HepG2 (cell line): ENCODE measurements around the gene NOS1AP.

Source experiments
- CREB1 ChIP-seq, 2 experiments: fragments of 450-650 bp in 1 of 2; IDR thresholded peaks; 2 replicates each; pipeline ENCODE4 v1.6.1; 2016 to 2017; ENCODE audit warnings: control low read depth in 1 of 2, mild to moderate bottlenecking in 1 of 2, missing compliant biosample characterization in 1 of 2, missing genetic modification characterization in 1 of 2
- HNRNPLL ChIP-seq: fragments of 200-400 bp; formaldehyde crosslinking; IDR thresholded peaks from 2 replicates; pipeline ENCODE4 v1.6.1; 2017; ENCODE audit warnings: mild to moderate bottlenecking, low read depth, low read length; ENCODE audit not compliant: poor library complexity, severe bottlenecking
- POLR2A ChIP-seq, 2 experiments: IDR thresholded peaks; 2 replicates each; pipeline ENCODE4 v1.6.1; 2011; ENCODE audit warnings: low read depth in 2 of 2, low read length in 2 of 2, mild to moderate bottlenecking in 1 of 2, moderate library complexity in 1 of 2; ENCODE audit not compliant: insufficient read depth in 1 of 2
- SRF ChIP-seq: IDR thresholded peaks from 2 replicates; pipeline ENCODE4 v1.6.1; 2011; ENCODE audit warnings: mild to moderate bottlenecking, low read depth, low read length, moderate library complexity
- U2AF2 ChIP-seq: fragments of 200-400 bp; formaldehyde crosslinking; IDR thresholded peaks from 2 replicates; pipeline ENCODE4 v1.6.1; 2017; ENCODE audit warnings: low read depth, mild to moderate bottlenecking, low read length
- ZNF121 ChIP-seq: sonication (generic); formaldehyde crosslinking; IDR thresholded peaks from 2 replicates; pipeline ENCODE4 v1.5.0; 2020; ENCODE audit warnings: mild to moderate bottlenecking, missing genetic modification reagents
- TF ChIP-seq, protein P1 (sequence below): sonication (generic); formaldehyde crosslinking; IDR thresholded peaks from 2 replicates; pipeline ENCODE4 v1.8.1; 2023; ENCODE audit warnings: missing genetic modification reagents, inconsistent platforms, borderline replicate concordance
- TF ChIP-seq, protein P2 (sequence below): sonication (generic); formaldehyde crosslinking; IDR thresholded peaks from 2 replicates; pipeline ENCODE4 v1.4.0; 2020; ENCODE audit warnings: missing genetic modification reagents, borderline replicate concordance
- TF ChIP-seq, protein P3 (sequence below): sonication (generic); formaldehyde crosslinking; IDR thresholded peaks from 2 replicates; pipeline ENCODE4 v1.5.0; 2020; ENCODE audit warnings: mild to moderate bottlenecking, missing genetic modification reagents, moderate library complexity

DNA sequence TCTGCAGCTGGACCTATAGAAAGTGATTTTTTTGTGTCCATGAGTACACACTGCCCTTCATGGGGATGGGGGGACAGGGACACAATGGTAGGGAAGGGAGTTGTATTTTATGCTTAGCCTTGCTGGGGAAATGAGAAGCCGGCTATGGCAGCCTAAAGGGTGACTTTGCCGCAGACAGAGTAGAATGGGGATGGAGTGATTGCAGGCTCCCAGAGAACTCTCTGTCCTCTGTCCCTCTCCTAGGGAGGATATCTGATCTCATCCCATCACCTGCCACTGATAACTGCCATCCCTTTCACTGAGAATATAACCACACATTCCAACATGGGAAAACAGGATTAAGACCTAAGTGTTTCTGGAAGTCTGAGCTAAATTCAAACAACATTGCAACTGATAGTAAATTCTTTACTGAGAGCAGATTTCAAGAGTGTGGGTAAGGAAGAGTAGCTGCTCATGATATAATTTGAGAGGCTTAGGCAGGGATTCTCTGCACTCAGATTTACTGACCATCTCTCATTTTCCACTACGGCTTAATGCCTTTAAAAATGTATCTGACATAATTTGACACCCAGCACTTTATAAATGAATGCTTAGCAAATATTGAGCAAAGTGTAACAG is 328.6 kb downstream of the NOS1AP start:
- TF ChIP-seq CREB1 (IDR thresholded peaks at IDR 0.05) (no peak), CREB1 (CRISPR knock-in tag; IDR thresholded peaks at IDR 0.05) (no peak), U2AF2 (no peak), ZNF121 (CRISPR knock-in tag) (no peak), HNRNPLL (no peak), POLR2A (IDR thresholded peaks at IDR 0.05; ENCODE audit: insufficient read depth in 1 of 2, low read depth in 2 of 2, low read length in 2 of 2) (no peak), SRF (no peak)
- TF ChIP-seq, protein P1, sequence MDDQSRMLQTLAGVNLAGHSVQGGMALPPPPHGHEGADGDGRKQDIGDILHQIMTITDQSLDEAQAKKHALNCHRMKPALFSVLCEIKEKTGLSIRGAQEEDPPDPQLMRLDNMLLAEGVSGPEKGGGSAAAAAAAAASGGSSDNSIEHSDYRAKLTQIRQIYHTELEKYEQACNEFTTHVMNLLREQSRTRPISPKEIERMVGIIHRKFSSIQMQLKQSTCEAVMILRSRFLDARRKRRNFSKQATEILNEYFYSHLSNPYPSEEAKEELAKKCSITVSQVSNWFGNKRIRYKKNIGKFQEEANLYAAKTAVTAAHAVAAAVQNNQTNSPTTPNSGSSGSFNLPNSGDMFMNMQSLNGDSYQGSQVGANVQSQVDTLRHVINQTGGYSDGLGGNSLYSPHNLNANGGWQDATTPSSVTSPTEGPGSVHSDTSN (CRISPR knock-in tag): no peak
- TF ChIP-seq, protein P2, sequence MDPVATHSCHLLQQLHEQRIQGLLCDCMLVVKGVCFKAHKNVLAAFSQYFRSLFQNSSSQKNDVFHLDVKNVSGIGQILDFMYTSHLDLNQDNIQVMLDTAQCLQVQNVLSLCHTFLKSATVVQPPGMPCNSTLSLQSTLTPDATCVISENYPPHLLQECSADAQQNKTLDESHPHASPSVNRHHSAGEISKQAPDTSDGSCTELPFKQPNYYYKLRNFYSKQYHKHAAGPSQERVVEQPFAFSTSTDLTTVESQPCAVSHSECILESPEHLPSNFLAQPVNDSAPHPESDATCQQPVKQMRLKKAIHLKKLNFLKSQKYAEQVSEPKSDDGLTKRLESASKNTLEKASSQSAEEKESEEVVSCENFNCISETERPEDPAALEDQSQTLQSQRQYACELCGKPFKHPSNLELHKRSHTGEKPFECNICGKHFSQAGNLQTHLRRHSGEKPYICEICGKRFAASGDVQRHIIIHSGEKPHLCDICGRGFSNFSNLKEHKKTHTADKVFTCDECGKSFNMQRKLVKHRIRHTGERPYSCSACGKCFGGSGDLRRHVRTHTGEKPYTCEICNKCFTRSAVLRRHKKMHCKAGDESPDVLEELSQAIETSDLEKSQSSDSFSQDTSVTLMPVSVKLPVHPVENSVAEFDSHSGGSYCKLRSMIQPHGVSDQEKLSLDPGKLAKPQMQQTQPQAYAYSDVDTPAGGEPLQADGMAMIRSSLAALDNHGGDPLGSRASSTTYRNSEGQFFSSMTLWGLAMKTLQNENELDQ (CRISPR knock-in tag): no peak
- TF ChIP-seq, protein P3, sequence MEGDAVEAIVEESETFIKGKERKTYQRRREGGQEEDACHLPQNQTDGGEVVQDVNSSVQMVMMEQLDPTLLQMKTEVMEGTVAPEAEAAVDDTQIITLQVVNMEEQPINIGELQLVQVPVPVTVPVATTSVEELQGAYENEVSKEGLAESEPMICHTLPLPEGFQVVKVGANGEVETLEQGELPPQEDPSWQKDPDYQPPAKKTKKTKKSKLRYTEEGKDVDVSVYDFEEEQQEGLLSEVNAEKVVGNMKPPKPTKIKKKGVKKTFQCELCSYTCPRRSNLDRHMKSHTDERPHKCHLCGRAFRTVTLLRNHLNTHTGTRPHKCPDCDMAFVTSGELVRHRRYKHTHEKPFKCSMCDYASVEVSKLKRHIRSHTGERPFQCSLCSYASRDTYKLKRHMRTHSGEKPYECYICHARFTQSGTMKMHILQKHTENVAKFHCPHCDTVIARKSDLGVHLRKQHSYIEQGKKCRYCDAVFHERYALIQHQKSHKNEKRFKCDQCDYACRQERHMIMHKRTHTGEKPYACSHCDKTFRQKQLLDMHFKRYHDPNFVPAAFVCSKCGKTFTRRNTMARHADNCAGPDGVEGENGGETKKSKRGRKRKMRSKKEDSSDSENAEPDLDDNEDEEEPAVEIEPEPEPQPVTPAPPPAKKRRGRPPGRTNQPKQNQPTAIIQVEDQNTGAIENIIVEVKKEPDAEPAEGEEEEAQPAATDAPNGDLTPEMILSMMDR (CRISPR knock-in tag): no peak
